ENCODE results near the gene BCAP31.
A peak's percentile ranks its signal among the peaks of the same experiment; 100 is the strongest.

- TF ChIP-seq, protein P1, sequence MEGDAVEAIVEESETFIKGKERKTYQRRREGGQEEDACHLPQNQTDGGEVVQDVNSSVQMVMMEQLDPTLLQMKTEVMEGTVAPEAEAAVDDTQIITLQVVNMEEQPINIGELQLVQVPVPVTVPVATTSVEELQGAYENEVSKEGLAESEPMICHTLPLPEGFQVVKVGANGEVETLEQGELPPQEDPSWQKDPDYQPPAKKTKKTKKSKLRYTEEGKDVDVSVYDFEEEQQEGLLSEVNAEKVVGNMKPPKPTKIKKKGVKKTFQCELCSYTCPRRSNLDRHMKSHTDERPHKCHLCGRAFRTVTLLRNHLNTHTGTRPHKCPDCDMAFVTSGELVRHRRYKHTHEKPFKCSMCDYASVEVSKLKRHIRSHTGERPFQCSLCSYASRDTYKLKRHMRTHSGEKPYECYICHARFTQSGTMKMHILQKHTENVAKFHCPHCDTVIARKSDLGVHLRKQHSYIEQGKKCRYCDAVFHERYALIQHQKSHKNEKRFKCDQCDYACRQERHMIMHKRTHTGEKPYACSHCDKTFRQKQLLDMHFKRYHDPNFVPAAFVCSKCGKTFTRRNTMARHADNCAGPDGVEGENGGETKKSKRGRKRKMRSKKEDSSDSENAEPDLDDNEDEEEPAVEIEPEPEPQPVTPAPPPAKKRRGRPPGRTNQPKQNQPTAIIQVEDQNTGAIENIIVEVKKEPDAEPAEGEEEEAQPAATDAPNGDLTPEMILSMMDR (IDR thresholded peaks at IDR 0.05): no peak
- peak in 1 of 2 donors; percentile 57 for TF ChIP-seq POLR2A (IDR thresholded peaks at IDR 0.05)
Observed at GRCh38 chrX:153726286-153727122, 2.3 kb upstream of the BCAP31 start.

Measured in adrenal gland (tissue), 5 donors.